ENCODE results near the gene GOLGA6D. TPM values are rescaled to one million over a fixed set of nuclear protein-coding genes. Genes with fewer than 3 reads are reported as not detected.
"Not testable (repeated sequence)": the region's sequence is repeated elsewhere in the genome, so short reads cannot be mapped to it uniquely, and the experiment has no call there.

GOLGA6D gene
- total and polyA plus RNA-seq, 4 donors, result 0.12 TPM; not detected in 3

DNA sequence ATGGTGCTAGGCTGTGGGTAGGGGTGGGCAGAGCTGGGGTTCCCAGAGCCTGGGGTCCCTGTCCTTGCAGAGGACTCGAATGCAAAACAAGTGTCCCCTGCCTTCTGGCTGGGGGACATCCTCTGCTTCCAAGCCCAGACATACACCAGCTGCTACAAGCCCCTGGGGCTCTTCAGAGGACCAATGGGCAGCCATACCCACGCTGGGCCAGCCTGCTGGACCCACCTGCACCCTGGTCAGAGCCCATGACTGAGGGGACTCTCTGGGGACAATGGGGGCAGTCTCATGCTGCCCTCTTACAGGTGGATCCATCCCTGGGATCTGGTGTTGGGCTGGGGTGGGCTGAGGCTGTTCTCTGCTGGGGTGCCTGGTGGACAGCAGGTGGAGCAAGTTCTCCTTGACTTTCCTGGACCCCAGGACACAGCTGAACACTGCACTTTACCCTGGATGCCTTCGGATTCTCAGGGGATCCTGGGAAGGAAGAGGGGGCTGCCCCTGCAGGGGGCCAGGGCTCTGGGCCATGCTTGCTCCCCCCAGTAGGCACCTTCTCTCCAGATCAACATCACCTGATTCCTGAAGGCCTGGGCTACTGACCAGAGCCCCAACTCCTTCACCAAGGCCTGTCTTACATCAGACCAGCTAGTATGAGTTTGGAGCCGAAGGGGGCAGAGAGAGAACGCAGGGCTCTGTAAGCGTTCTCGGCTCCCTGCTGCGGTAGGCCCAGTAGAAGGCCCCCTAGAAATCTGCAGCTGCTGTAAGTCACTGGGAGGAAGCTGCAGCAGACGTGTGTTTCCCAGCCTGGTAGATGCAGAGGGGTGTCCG, 46.1 kb downstream of the GOLGA6D start:
- ATAC-seq (ENCODE audit: insufficient read depth, low FRiP score) (no peak), DNase-seq (no peak)
- Histone ChIP-seq H3K4me1 (ENCODE audit: control insufficient read depth in 5 of 5, insufficient read depth in 5 of 5, low read length in 5 of 5) (no peaks in the 10 kb centered on the region), H3K9me3 (ENCODE audit: control insufficient read depth in 4 of 4, insufficient read depth in 3 of 4, low read length in 3 of 4) (no peaks in the 10 kb centered on the region), H3K27me3 (ENCODE audit: control insufficient read depth in 3 of 3, insufficient read depth in 3 of 3, low read length in 2 of 3) (no peaks in the 10 kb centered on the region), H3K4me3 (no peak overlapping the region), H3K27ac (ENCODE audit: low read depth in 1 of 2, low read length in 1 of 2) (no peak overlapping the region), H3K9ac (ENCODE audit: insufficient read depth in 1 of 2, low read length in 2 of 2) (no peak overlapping the region), H3K36me3 (ENCODE audit: control insufficient read depth in 4 of 4, insufficient read depth in 4 of 4, low read length in 4 of 4) (no peaks in the 10 kb centered on the region)
- TF ChIP-seq, protein P1, sequence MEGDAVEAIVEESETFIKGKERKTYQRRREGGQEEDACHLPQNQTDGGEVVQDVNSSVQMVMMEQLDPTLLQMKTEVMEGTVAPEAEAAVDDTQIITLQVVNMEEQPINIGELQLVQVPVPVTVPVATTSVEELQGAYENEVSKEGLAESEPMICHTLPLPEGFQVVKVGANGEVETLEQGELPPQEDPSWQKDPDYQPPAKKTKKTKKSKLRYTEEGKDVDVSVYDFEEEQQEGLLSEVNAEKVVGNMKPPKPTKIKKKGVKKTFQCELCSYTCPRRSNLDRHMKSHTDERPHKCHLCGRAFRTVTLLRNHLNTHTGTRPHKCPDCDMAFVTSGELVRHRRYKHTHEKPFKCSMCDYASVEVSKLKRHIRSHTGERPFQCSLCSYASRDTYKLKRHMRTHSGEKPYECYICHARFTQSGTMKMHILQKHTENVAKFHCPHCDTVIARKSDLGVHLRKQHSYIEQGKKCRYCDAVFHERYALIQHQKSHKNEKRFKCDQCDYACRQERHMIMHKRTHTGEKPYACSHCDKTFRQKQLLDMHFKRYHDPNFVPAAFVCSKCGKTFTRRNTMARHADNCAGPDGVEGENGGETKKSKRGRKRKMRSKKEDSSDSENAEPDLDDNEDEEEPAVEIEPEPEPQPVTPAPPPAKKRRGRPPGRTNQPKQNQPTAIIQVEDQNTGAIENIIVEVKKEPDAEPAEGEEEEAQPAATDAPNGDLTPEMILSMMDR (IDR thresholded peaks at IDR 0.05; ENCODE audit: control extremely low read depth, extremely low read depth), result no peak
- 66 to 74% methylated on average over 10 of the region's 10 CpGs for WGBS, 2 donors

DNA sequence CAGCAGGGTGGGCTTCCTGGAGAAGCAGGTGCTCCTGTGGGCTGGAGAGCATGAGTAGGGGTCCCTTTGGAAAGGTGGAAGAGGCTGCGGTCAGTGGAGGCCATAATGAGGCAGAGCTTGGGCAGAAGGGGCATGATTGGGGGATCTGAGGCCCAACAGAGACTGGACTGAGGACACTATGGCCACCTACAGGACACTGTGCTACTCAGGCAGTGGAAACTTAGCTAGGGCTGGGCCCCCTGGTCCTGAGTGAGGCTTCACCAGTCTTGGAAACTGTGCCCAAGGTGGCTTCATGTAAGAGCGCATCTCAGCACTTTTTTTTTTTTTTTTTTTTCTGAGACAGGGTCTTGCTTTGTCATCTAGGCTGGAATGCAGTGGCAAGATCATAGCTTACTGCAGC, 46.9 kb downstream of the GOLGA6D start:
- H3K27ac ChIP-seq (ENCODE audit: low read depth in 1 of 2, low read length in 1 of 2), result no peak overlapping the region
- no peaks in the 10 kb centered on the region for H3K27me3 ChIP-seq (ENCODE audit: control insufficient read depth in 3 of 3, insufficient read depth in 3 of 3, low read length in 2 of 3)
- H3K9ac ChIP-seq (ENCODE audit: insufficient read depth in 1 of 2, low read length in 2 of 2), result no peak overlapping the region
- no peaks in the 10 kb centered on the region for H3K9me3 ChIP-seq (ENCODE audit: control insufficient read depth in 4 of 4, insufficient read depth in 3 of 4, low read length in 3 of 4)
- TF ChIP-seq, protein P1 (IDR thresholded peaks at IDR 0.05; ENCODE audit: control extremely low read depth, extremely low read depth), result no peak
- 93 to 100% methylated on average over 2 of the region's 2 CpGs for WGBS, 2 donors
- H3K4me3 ChIP-seq, result no peak overlapping the region
- DNase-seq (no peak), ATAC-seq (ENCODE audit: insufficient read depth, low FRiP score) (no peak)
- H3K36me3 ChIP-seq (ENCODE audit: control insufficient read depth in 4 of 4, insufficient read depth in 4 of 4, low read length in 4 of 4), result no peaks in the 10 kb centered on the region
- no peaks in the 10 kb centered on the region for H3K4me1 ChIP-seq (ENCODE audit: control insufficient read depth in 5 of 5, insufficient read depth in 5 of 5, low read length in 5 of 5)

DNA sequence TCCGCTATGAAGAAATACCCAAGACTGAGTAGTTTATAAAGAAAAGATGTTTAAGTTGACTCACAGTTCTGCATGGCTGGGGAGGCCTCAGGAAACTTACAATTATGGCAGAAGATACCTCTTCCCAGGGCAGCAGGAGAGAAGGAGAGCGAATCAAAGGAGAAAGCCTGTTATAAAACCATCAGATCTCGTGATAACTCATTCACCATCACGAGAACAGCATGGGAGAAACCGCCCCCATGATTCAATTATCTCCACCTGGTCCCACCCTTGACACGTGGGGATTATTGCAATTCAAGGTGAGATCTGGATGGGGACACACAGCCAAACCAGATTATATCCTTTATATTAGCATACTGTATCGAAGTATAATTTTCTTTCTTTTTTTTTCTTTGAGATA, 49.5 kb downstream of the GOLGA6D start:
- not testable (repeated sequence) for ATAC-seq (ENCODE audit: insufficient read depth, low FRiP score); H3K4me3 ChIP-seq; H3K9me3 ChIP-seq (ENCODE audit: control insufficient read depth in 4 of 4, insufficient read depth in 3 of 4, low read length in 3 of 4); DNase-seq; H3K36me3 ChIP-seq (ENCODE audit: control insufficient read depth in 4 of 4, insufficient read depth in 4 of 4, low read length in 4 of 4); H3K27ac ChIP-seq (ENCODE audit: low read depth in 1 of 2, low read length in 1 of 2); H3K27me3 ChIP-seq (ENCODE audit: control insufficient read depth in 3 of 3, insufficient read depth in 3 of 3, low read length in 2 of 3); H3K9ac ChIP-seq (ENCODE audit: insufficient read depth in 1 of 2, low read length in 2 of 2)
- peaks cover 0 to 13% (median 4%) of the 10 kb centered on the region in 5 donors for H3K4me1 ChIP-seq (ENCODE audit: control insufficient read depth in 5 of 5, insufficient read depth in 5 of 5, low read length in 5 of 5)
- WGBS, 2 donors, result 83 to 92% methylated on average over 7 of the region's 7 CpGs

- not testable (repeated sequence) for H3K27ac ChIP-seq (ENCODE audit: low read depth in 1 of 2, low read length in 1 of 2); H3K9ac ChIP-seq (ENCODE audit: insufficient read depth in 1 of 2, low read length in 2 of 2); ATAC-seq (ENCODE audit: insufficient read depth, low FRiP score); H3K27me3 ChIP-seq (ENCODE audit: control insufficient read depth in 3 of 3, insufficient read depth in 3 of 3, low read length in 2 of 3); H3K9me3 ChIP-seq (ENCODE audit: control insufficient read depth in 4 of 4, insufficient read depth in 3 of 4, low read length in 3 of 4); DNase-seq; H3K4me3 ChIP-seq; H3K36me3 ChIP-seq (ENCODE audit: control insufficient read depth in 4 of 4, insufficient read depth in 4 of 4, low read length in 4 of 4)
- H3K4me1 ChIP-seq (ENCODE audit: control insufficient read depth in 5 of 5, insufficient read depth in 5 of 5, low read length in 5 of 5), result peaks cover 0 to 13% (median 4%) of the 10 kb centered on the region in 5 donors
- 90 to 95% methylated on average over 15 of the region's 15 CpGs for WGBS, 2 donors
These were observed 51.2 kb downstream of the GOLGA6D start for GRCh38 chr15:75333654-75334419.
